Transverse colon (tissue), 4 donors: Measurements from ENCODE around the gene HSPB8. TPM values are rescaled to one million over a fixed set of nuclear protein-coding genes. Genes with fewer than 3 reads are reported as not detected.

ENCODE experiments used
- DNase-seq: peaks from one replicate; pipeline ENCODE4 v3.0.0-alpha.2; 2019
- H3K27ac ChIP-seq, 4 donors: fragments of 200-600 bp; sonication (generic); 2 replicates each; pipeline ENCODE4 v1.5.1; 2016 to 2018; ENCODE audit warnings: inconsistent platforms in 4 of 4
- H3K27me3 ChIP-seq: fragments of 200-600 bp; sonication (generic); 2 replicates; pipeline ENCODE4 v1.5.1; 2017; ENCODE audit warnings: inconsistent platforms
- H3K36me3 ChIP-seq, 4 donors: fragments of 200-600 bp; sonication (generic); 2 replicates each; pipeline ENCODE4 v1.5.1; 2017 to 2019; ENCODE audit warnings: inconsistent platforms in 4 of 4
- H3K4me1 ChIP-seq, 4 donors: fragments of 200-600 bp; sonication (generic); 2 replicates each; pipeline ENCODE4 v1.5.1; 2017 to 2020; ENCODE audit warnings: inconsistent platforms in 4 of 4
- H3K4me3 ChIP-seq, 4 donors: fragments of 200-600 bp; sonication (generic); 1 replicate in 1 of 4; 2 replicates in 3 of 4; pipeline versions ENCODE4 v1.5.1 to v1.6.1; 2017 to 2019; ENCODE audit warnings: inconsistent platforms in 4 of 4
- H3K9me3 ChIP-seq, 2 donors: fragments of 200-600 bp; sonication (generic); 2 replicates each; pipeline ENCODE4 v1.5.1; 2017 to 2019; ENCODE audit warnings: inconsistent platforms in 2 of 2
- EP300 ChIP-seq: sonication (generic); formaldehyde crosslinking; IDR thresholded peaks from one replicate; pipeline ENCODE4 v1.6.1; 2017; ENCODE audit warnings: antibody characterized with exemption, low read depth
- POLR2A ChIP-seq: fragments of 450-650 bp; IDR thresholded peaks from one replicate; pipeline ENCODE4 v1.6.1; 2016; ENCODE audit warnings: antibody characterized with exemption, mild to moderate bottlenecking, moderate library complexity
- POLR2AphosphoS5 ChIP-seq, 3 donors: sonication (generic); formaldehyde crosslinking; IDR thresholded peaks; one replicate each; pipeline ENCODE4 v1.6.1; 2016; ENCODE audit warnings: antibody characterized with exemption in 3 of 3
- WGBS, 2 donors: methylation state at CpG; one replicate each; pipeline ENCODE4 v1.1.5; 2018; ENCODE audit warnings: low coverage in 1 of 2; 5-methylcytosine and 5-hydroxymethylcytosine counted together
- in situ Hi-C, 4 donors: fragments of 200-750 bp; cut with MboI; loops; one replicate each; pipeline versions ENCODE4 v1.15.0 to v1.15.1; 2017; ENCODE audit warnings: low sequenced_read_pairs in 3 of 4, low pct_ligation_motif_present in 1 of 4, low pct_unique_long_range_greater_than_20kb in 1 of 4
- intact Hi-C: fragments of 100-400 bp; cut with DNase I; formaldehyde crosslinking; loops from one replicate; pipeline ENCODE4 v1.15.1; 2023; ENCODE audit warnings: low total_unique reads
- total RNA-seq, 4 donors: library from RNA; depleted of rRNA; stranded (reverse); fragments of >200 nt; gene quantifications; one replicate each; pipeline ENCODE4 v1.1.0, GENCODE V29; 2016
- TF ChIP-seq, protein P1 (sequence below), 5 experiments: fragments of 200-600 bp in 3 of 5; fragments of 450-650 bp in 2 of 5; sonication (generic) in 3 of 5; IDR thresholded peaks; 1 replicate in 2 of 5; 2 replicates in 3 of 5; pipeline ENCODE4 v1.5.1; 2016 to 2017; ENCODE audit warnings: antibody characterized with exemption in 5 of 5, inconsistent platforms in 3 of 5, mild to moderate bottlenecking in 2 of 5, moderate library complexity in 1 of 5

Gene HSPB8
- total RNA-seq, 4 donors from 2014 or later, result 42.7 to 59.8 (median 51.9) TPM

GRCh38 chr12:119154435-119154818, 24.3 kb upstream of the HSPB8 start:
- no peaks in the 10 kb centered on the region for H3K27me3 ChIP-seq
- no peaks in the 10 kb centered on the region for H3K36me3 ChIP-seq
- 59% methylated on average over 11 of the region's 11 CpGs; no CpG with 5 or more reads in 1 of the 2 donors for WGBS, 2 donors
- H3K27ac ChIP-seq, result no peak overlapping the region
- TF ChIP-seq POLR2AphosphoS5 (IDR thresholded peaks at IDR 0.05), result no peak
- TF ChIP-seq, protein P1, sequence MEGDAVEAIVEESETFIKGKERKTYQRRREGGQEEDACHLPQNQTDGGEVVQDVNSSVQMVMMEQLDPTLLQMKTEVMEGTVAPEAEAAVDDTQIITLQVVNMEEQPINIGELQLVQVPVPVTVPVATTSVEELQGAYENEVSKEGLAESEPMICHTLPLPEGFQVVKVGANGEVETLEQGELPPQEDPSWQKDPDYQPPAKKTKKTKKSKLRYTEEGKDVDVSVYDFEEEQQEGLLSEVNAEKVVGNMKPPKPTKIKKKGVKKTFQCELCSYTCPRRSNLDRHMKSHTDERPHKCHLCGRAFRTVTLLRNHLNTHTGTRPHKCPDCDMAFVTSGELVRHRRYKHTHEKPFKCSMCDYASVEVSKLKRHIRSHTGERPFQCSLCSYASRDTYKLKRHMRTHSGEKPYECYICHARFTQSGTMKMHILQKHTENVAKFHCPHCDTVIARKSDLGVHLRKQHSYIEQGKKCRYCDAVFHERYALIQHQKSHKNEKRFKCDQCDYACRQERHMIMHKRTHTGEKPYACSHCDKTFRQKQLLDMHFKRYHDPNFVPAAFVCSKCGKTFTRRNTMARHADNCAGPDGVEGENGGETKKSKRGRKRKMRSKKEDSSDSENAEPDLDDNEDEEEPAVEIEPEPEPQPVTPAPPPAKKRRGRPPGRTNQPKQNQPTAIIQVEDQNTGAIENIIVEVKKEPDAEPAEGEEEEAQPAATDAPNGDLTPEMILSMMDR (IDR thresholded peaks at IDR 0.05), result no peak
- TF ChIP-seq EP300, result no peak
- no peak for TF ChIP-seq POLR2A
- H3K4me3 ChIP-seq, result no peak overlapping the region
- intact Hi-C loops, result no loop called here
- H3K9me3 ChIP-seq, result no peaks in the 10 kb centered on the region
- no peak for DNase-seq
- no peaks in the 10 kb centered on the region for H3K4me1 ChIP-seq
- in situ Hi-C loops, result no loop called here

GRCh38 chr12:119156401-119157044, 22.2 kb upstream of the HSPB8 start:
- no peaks in the 10 kb centered on the region for H3K9me3 ChIP-seq
- no peak overlapping the region for H3K27ac ChIP-seq
- intact Hi-C loops, result no loop called here
- in situ Hi-C loops, result no loop called here
- H3K27me3 ChIP-seq, result no peaks in the 10 kb centered on the region
- H3K4me1 ChIP-seq, result no peaks in the 10 kb centered on the region
- no peak overlapping the region for H3K4me3 ChIP-seq
- H3K36me3 ChIP-seq, result no peaks in the 10 kb centered on the region
- WGBS, 2 donors, result 77% methylated on average over 29 of the region's 35 CpGs; no CpG with 5 or more reads in 1 of the 2 donors
- TF ChIP-seq POLR2AphosphoS5 (IDR thresholded peaks at IDR 0.05), result no peak
- no peak for DNase-seq

DNA sequence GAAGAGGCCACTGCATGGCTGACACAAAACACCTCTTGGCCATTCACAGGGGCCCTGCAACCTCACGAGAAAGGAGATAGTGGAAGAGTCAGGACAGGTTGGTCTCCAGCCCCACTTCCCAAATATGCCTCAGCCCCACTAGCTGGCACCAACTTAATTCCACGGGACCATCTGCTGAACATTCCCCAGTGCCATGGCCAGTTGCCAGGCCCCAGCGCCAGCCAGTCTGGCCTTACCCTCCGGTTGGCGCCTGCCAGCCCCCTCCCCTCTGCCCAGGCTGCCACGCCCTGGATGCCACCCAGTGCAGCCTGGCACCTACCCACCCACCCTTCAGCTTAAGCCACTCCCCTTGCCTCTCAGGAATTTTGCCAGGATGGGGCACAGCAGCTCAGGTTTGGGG, 21.2 kb upstream of the HSPB8 start:
- DNase-seq, result no peak
- TF ChIP-seq POLR2A (no peak), POLR2AphosphoS5 (IDR thresholded peaks at IDR 0.05) (no peak), EP300 (no peak)
- TF ChIP-seq, protein P1 (IDR thresholded peaks at IDR 0.05), result no peak
- no peak overlapping the region for H3K27ac ChIP-seq
- no peaks in the 10 kb centered on the region for H3K9me3 ChIP-seq
- H3K4me3 ChIP-seq, result no peak overlapping the region
- intact Hi-C loops (no loop called here), in situ Hi-C loops (no loop called here)
- H3K27me3 ChIP-seq, result no peaks in the 10 kb centered on the region
- no peaks in the 10 kb centered on the region for H3K36me3 ChIP-seq
- 47 to 70% methylated on average over 2 to 6 of the region's 6 CpGs for WGBS, 2 donors
- H3K4me1 ChIP-seq, result no peaks in the 10 kb centered on the region

DNA sequence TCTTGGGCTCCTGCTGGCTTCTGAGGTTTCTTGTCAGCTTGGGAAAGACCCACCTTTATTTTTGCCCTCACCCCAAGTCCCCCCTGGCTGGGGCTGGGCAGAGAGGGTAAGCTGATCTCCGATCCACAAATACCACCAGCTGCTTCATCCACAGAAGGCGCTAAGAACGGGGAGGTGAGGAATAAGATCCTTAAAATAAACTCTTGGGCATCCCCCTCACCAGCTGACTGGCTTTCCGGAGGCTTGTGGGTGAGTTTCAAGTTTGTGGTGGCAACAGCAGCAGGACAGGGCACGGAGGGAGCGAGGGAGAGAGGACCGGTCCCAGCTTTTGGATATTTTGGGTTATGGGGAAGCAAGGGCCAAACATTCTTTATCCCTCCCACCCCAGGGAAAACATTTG, 20.8 kb upstream of the HSPB8 start:
- in situ Hi-C loops, result no loop called here
- Histone ChIP-seq H3K27me3 (no peaks in the 10 kb centered on the region), H3K4me1 (no peaks in the 10 kb centered on the region), H3K9me3 (no peaks in the 10 kb centered on the region), H3K27ac (no peak overlapping the region), H3K4me3 (no peak overlapping the region), H3K36me3 (no peaks in the 10 kb centered on the region)
- TF ChIP-seq, protein P1 (IDR thresholded peaks at IDR 0.05), result no peak
- TF ChIP-seq EP300 (no peak), POLR2A (no peak), POLR2AphosphoS5 (IDR thresholded peaks at IDR 0.05) (no peak)
- intact Hi-C loops, result no loop called here
- WGBS, 2 donors, result 79% methylated on average over 7 of the region's 7 CpGs; no CpG with 5 or more reads in 1 of the 2 donors
- no peak for DNase-seq

GRCh38 chr12:119158402-119158801, 20.3 kb upstream of the HSPB8 start:
- no peak for DNase-seq
- Histone ChIP-seq H3K27ac (no peak overlapping the region), H3K36me3 (no peaks in the 10 kb centered on the region), H3K4me3 (no peak overlapping the region), H3K27me3 (no peaks in the 10 kb centered on the region), H3K9me3 (no peaks in the 10 kb centered on the region), H3K4me1 (no peaks in the 10 kb centered on the region)
- in situ Hi-C loops, result no loop called here
- WGBS, 2 donors, result 70% methylated on average over 7 of the region's 7 CpGs; no CpG with 5 or more reads in 1 of the 2 donors
- TF ChIP-seq POLR2A (no peak), POLR2AphosphoS5 (IDR thresholded peaks at IDR 0.05) (no peak), EP300 (no peak)
- TF ChIP-seq, protein P1 (IDR thresholded peaks at IDR 0.05), result no peak
- intact Hi-C loops, result no loop called here
